Breast epithelium (tissue), 4 donors: ENCODE data around the gene PPP6R3. TPM values are rescaled to one million over a fixed set of nuclear protein-coding genes. Genes with fewer than 3 reads are reported as not detected.
"Not testable (repeated sequence)": the region's sequence is repeated elsewhere in the genome, so short reads cannot be mapped to it uniquely, and the experiment has no call there.

Experiments
- DNase-seq, 2 donors: peaks; one replicate each; pipeline ENCODE4 v3.0.0-alpha.2; 2019; ENCODE audit warnings: low spot score in 2 of 2
- H3K27ac ChIP-seq, 2 donors: fragments of 200-600 bp; sonication (generic) in 1 of 2; one replicate each; pipeline ENCODE4 v1.5.1; 2016 to 2019; ENCODE audit warnings: mild to moderate bottlenecking in 1 of 2
- H3K27me3 ChIP-seq, 2 donors: fragments of 200-600 bp; sonication (generic) in 1 of 2; one replicate each; pipeline versions ENCODE4 v1.5.1 to v1.6.0; 2017 to 2019; ENCODE audit warnings: control low read depth in 1 of 2, mild to moderate bottlenecking in 1 of 2
- H3K36me3 ChIP-seq: fragments of 200-600 bp; one replicate; pipeline ENCODE4 v1.5.1; 2019
- H3K4me1 ChIP-seq, 2 donors: fragments of 200-600 bp; sonication (generic); one replicate each; pipeline ENCODE4 v1.5.1; 2016 to 2019; ENCODE audit warnings: control low read depth in 1 of 2
- H3K4me3 ChIP-seq, 3 donors: fragments of 200-600 bp; sonication (generic); 1 replicate in 2 of 3; 2 replicates in 1 of 3; pipeline ENCODE4 v1.5.1; 2016 to 2019; ENCODE audit warnings: mild to moderate bottlenecking in 3 of 3, moderate library complexity in 2 of 3
- H3K9me3 ChIP-seq, 2 donors: fragments of 200-600 bp; sonication (generic) in 1 of 2; one replicate each; pipeline ENCODE4 v1.5.1; 2016 to 2019; ENCODE audit warnings: control low read depth in 1 of 2
- POLR2A ChIP-seq: fragments of 450-650 bp; IDR thresholded peaks from one replicate; pipeline ENCODE4 v1.6.1; 2016; ENCODE audit warnings: antibody characterized with exemption, mild to moderate bottlenecking, moderate library complexity
- POLR2AphosphoS5 ChIP-seq, 3 donors: sonication (generic); formaldehyde crosslinking; IDR thresholded peaks; one replicate each; pipeline ENCODE4 v1.6.1; 2017; ENCODE audit warnings: antibody characterized with exemption in 3 of 3
- intact Hi-C: fragments of 100-400 bp; cut with DNase I; formaldehyde crosslinking; loops from one replicate; pipeline ENCODE4 v1.15.1; 2023; ENCODE audit warnings: low total_unique reads
- total RNA-seq, 3 donors: library from RNA; depleted of rRNA; stranded (reverse); fragments of >200 nt; gene quantifications; one replicate each; pipeline ENCODE4 v1.1.0, GENCODE V29; 2016
- TF ChIP-seq, protein P1 (sequence below), 3 donors: fragments of 450-650 bp; IDR thresholded peaks; one replicate each; pipeline ENCODE4 v1.5.1; 2016 to 2017; ENCODE audit warnings: antibody characterized with exemption in 3 of 3, mild to moderate bottlenecking in 3 of 3, moderate library complexity in 3 of 3

Gene PPP6R3
- total RNA-seq, 3 donors from 2014 or later: 113 to 227 (median 183) TPM

- Histone ChIP-seq H3K4me3 (no peak overlapping the region), H3K9me3 (no peaks in the 10 kb centered on the region), H3K4me1 (no peaks in the 10 kb centered on the region), H3K27ac (no peak overlapping the region), H3K27me3 (no peaks in the 10 kb centered on the region), H3K36me3 (no peaks in the 10 kb centered on the region)
- intact Hi-C loops: no loop called here
- TF ChIP-seq POLR2AphosphoS5 (IDR thresholded peaks at IDR 0.05): no peak
- TF ChIP-seq, protein P1, sequence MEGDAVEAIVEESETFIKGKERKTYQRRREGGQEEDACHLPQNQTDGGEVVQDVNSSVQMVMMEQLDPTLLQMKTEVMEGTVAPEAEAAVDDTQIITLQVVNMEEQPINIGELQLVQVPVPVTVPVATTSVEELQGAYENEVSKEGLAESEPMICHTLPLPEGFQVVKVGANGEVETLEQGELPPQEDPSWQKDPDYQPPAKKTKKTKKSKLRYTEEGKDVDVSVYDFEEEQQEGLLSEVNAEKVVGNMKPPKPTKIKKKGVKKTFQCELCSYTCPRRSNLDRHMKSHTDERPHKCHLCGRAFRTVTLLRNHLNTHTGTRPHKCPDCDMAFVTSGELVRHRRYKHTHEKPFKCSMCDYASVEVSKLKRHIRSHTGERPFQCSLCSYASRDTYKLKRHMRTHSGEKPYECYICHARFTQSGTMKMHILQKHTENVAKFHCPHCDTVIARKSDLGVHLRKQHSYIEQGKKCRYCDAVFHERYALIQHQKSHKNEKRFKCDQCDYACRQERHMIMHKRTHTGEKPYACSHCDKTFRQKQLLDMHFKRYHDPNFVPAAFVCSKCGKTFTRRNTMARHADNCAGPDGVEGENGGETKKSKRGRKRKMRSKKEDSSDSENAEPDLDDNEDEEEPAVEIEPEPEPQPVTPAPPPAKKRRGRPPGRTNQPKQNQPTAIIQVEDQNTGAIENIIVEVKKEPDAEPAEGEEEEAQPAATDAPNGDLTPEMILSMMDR (IDR thresholded peaks at IDR 0.05): no peak
- no peak for TF ChIP-seq POLR2A
- no peak for DNase-seq
These were observed 76.2 kb downstream of the PPP6R3 start for GRCh38 chr11:68536706-68537105.

DNA sequence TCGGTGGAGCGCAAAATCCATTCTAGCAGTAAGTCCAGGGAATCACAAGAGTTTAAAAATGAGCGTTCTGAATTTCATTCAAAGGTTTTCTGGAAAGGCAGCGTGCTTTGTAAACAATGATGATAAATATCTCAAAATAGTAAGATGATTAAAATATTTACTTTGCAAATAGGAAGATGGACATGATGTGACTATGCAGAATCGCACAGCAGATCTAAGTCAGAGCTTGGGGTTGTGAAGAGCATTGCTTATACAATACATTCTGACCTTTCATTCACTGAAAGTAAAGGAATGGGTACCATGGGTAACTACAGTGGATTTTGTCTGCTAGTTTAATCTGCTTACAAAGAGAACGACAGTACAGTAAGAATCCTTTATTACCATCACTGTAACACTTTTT is 77.5 kb downstream of the PPP6R3 start:
- H3K36me3 ChIP-seq: no peaks in the 10 kb centered on the region
- no peaks in the 10 kb centered on the region for H3K9me3 ChIP-seq
- DNase-seq: no peak
- no peaks in the 10 kb centered on the region for H3K27me3 ChIP-seq
- H3K27ac ChIP-seq: no peak overlapping the region
- no peak overlapping the region for H3K4me3 ChIP-seq
- TF ChIP-seq, protein P1 (IDR thresholded peaks at IDR 0.05): no peak
- TF ChIP-seq POLR2A (no peak), POLR2AphosphoS5 (IDR thresholded peaks at IDR 0.05) (no peak)
- H3K4me1 ChIP-seq: no peaks in the 10 kb centered on the region
- intact Hi-C loops: no loop called here

- intact Hi-C loops: no loop called here
- no peaks in the 10 kb centered on the region for H3K4me1 ChIP-seq
- H3K36me3 ChIP-seq: no peaks in the 10 kb centered on the region
- no peaks in the 10 kb centered on the region for H3K27me3 ChIP-seq
- no peak overlapping the region for H3K27ac ChIP-seq
- no peaks in the 10 kb centered on the region for H3K9me3 ChIP-seq
- H3K4me3 ChIP-seq: no peak overlapping the region
- no peak for TF ChIP-seq POLR2AphosphoS5 (IDR thresholded peaks at IDR 0.05)
- TF ChIP-seq, protein P1 (IDR thresholded peaks at IDR 0.05): no peak
- no peak for TF ChIP-seq POLR2A
- DNase-seq: no peak
These were observed 78.8 kb downstream of the PPP6R3 start for GRCh38 chr11:68539395-68539794.

- H3K9me3 ChIP-seq, DNase-seq, H3K27me3 ChIP-seq, intact Hi-C loops, H3K27ac ChIP-seq, H3K4me1 ChIP-seq, H3K4me3 ChIP-seq, H3K36me3 ChIP-seq: not testable (repeated sequence)
These were observed 80.0 kb downstream of the PPP6R3 start for GRCh38 chr11:68540504-68540903.

DNA sequence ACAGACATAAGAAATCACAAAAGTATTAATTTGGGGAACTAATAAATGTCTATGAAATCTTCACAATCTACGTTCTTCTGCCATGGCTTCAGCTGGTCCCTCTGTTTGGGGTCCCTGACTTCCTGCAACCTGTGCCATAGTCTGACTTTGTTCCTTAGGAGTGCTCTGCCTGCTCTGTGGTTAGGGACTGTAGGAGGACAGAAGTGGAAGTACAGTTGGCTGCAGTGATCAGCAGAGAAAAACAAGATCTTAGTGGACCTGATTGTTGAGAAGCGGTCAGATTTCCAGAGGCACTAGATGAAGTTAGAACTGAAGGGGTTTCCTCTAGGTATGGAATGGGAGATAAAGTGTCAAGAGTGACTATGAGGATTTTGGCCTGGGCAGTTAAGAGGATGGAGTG is 80.6 kb downstream of the PPP6R3 start:
- Histone ChIP-seq H3K4me3 (no peak overlapping the region), H3K27me3 (no peaks in the 10 kb centered on the region), H3K36me3 (no peaks in the 10 kb centered on the region), H3K27ac (peak overlapping the region in 1 of 2 donors; percentile 5), H3K4me1 (no peaks in the 10 kb centered on the region), H3K9me3 (no peaks in the 10 kb centered on the region)
- DNase-seq: no peak
- TF ChIP-seq POLR2A: no peak
- TF ChIP-seq, protein P1 (IDR thresholded peaks at IDR 0.05): no peak
- no peak for TF ChIP-seq POLR2AphosphoS5 (IDR thresholded peaks at IDR 0.05)
- intact Hi-C loops: no loop called here

DNA sequence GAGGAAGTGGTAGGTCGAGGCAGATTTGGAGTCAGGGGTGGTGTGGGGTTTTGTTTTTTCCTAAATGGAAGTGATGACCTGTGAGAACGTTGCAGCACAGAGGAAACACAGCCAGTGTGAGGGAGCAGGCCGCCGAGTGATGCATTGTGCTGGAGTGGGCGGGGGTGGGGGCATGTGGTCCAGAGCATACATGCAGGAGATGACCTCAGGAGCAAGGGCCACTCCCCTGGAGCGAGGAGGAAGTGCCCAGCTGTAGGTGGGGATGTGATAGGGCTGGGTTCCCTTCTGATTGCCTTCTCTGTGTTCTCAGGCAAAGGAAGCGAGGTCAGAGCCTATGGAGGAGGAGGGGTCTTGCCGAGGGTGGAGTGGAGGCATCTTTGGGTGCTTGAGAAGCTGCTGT is 81.4 kb downstream of the PPP6R3 start:
- Histone ChIP-seq H3K27ac (peak overlapping the region in 1 of 2 donors; percentile 0), H3K27me3 (no peaks in the 10 kb centered on the region), H3K9me3 (no peaks in the 10 kb centered on the region), H3K4me1 (no peaks in the 10 kb centered on the region), H3K36me3 (no peaks in the 10 kb centered on the region), H3K4me3 (no peak overlapping the region)
- no peak for DNase-seq
- TF ChIP-seq, protein P1 (IDR thresholded peaks at IDR 0.05): no peak
- TF ChIP-seq POLR2A: no peak
- TF ChIP-seq POLR2AphosphoS5 (IDR thresholded peaks at IDR 0.05): no peak
- intact Hi-C loops: no loop called here
